MM.1S (cell line): ENCODE results near the gene OR4E2.

Experiments used
- DNase-seq: peaks from one replicate; pipeline ENCODE4 v3.0.0-alpha.2; 2015
- H2AFZ ChIP-seq: fragments of 300-600 bp; sonication (generic); 2 replicates; pipeline ENCODE4 v1.6.0; 2016; ENCODE audit warnings: antibody characterized with exemption, low read length
- H3F3A ChIP-seq: fragments of 300-600 bp; sonication (generic); 2 replicates; pipeline ENCODE4 v1.6.1; 2016; ENCODE audit warnings: mild to moderate bottlenecking, antibody characterized with exemption, low read length, moderate library complexity, mixed read lengths; ENCODE audit not compliant: insufficient read depth
- H3K27ac ChIP-seq: fragments of 300-600 bp; sonication (generic); 2 replicates; pipeline ENCODE4 v1.5.1; 2016; ENCODE audit warnings: mild to moderate bottlenecking, low read length
- H3K27me3 ChIP-seq: fragments of 300-600 bp; sonication (generic); replicated peaks from 2 replicates; pipeline ENCODE4 v1.6.0; 2016; ENCODE audit warnings: low read length; ENCODE audit not compliant: insufficient read depth
- H3K36me3 ChIP-seq: fragments of 300-600 bp; sonication (generic); replicated peaks from 2 replicates; pipeline ENCODE4 v1.6.1; 2016; ENCODE audit warnings: mild to moderate bottlenecking, low read length, mixed read lengths; ENCODE audit not compliant: insufficient read depth
- H3K4me1 ChIP-seq: fragments of 300-600 bp; sonication (generic); 2 replicates; pipeline ENCODE4 v1.6.1; 2016; ENCODE audit warnings: low read length, mixed read lengths
- H3K4me2 ChIP-seq: fragments of 300-600 bp; sonication (generic); 2 replicates; pipeline ENCODE4 v1.6.0; 2016; ENCODE audit warnings: low read depth, low read length
- H3K4me3 ChIP-seq: fragments of 300-600 bp; sonication (generic); 2 replicates; pipeline ENCODE4 v1.5.1; 2016; ENCODE audit warnings: low read length, mixed read lengths
- H3K79me2 ChIP-seq: fragments of 300-600 bp; sonication (generic); 2 replicates; pipeline ENCODE4 v1.6.1; 2016; ENCODE audit warnings: mixed run types, low read length, mixed read lengths
- H3K9ac ChIP-seq: fragments of 300-600 bp; sonication (generic); 2 replicates; pipeline ENCODE4 v1.6.1; 2016; ENCODE audit warnings: low read length, mixed read lengths
- H3K9me2 ChIP-seq: fragments of 300-600 bp; sonication (generic); replicated peaks from 2 replicates; pipeline ENCODE4 v1.6.1; 2016; ENCODE audit warnings: mild to moderate bottlenecking, low read length, mixed read lengths; ENCODE audit not compliant: insufficient read depth
- H3K9me3 ChIP-seq: fragments of 300-600 bp; sonication (generic); replicated peaks from 2 replicates; pipeline ENCODE4 v1.6.1; 2016; ENCODE audit warnings: mild to moderate bottlenecking, low read length, mixed read lengths; ENCODE audit not compliant: insufficient read depth
- H4K20me1 ChIP-seq: fragments of 300-600 bp; sonication (generic); 2 replicates; pipeline ENCODE4 v1.6.1; 2016; ENCODE audit warnings: mild to moderate bottlenecking, low read length, moderate library complexity, mixed read lengths; ENCODE audit not compliant: insufficient read depth
- CTCF ChIP-seq: fragments of 300-600 bp; sonication (generic); IDR thresholded peaks from 2 replicates; pipeline ENCODE4 v1.5.1; 2016; ENCODE audit warnings: antibody characterized with exemption, low read length, mixed read lengths
- EZH2 ChIP-seq: fragments of 300-600 bp; sonication (generic); optimal IDR thresholded peaks from 2 replicates; pipeline ENCODE3; 2017; ENCODE audit warnings: low read depth, mild to moderate bottlenecking, antibody characterized with exemption, low read length, mixed read lengths
- EZH2phosphoT487 ChIP-seq: fragments of 300-600 bp; sonication (generic); IDR thresholded peaks from 2 replicates; pipeline ENCODE4 v1.6.1; 2018; ENCODE audit warnings: antibody characterized with exemption, low read length

Gene OR4E2

GRCh38 chr14:21652209-21652808 is 1.3 kb upstream of the OR4E2 start:
- Histone ChIP-seq H3K36me3 (no peaks in the 10 kb centered on the region), H3K4me2 (no peak overlapping the region)
- no peak for TF ChIP-seq EZH2
- TF ChIP-seq EZH2phosphoT487: no peak
- no peak for TF ChIP-seq CTCF

GRCh38 chr14:21654215-21654614 is 580 bp downstream of the OR4E2 start:
- H3K4me3 ChIP-seq: no peak overlapping the region
- H4K20me1 ChIP-seq: no peaks in the 10 kb centered on the region
- H3F3A ChIP-seq: no peaks in the 10 kb centered on the region
- no peak overlapping the region for H3K9ac ChIP-seq
- no peak overlapping the region for H3K27ac ChIP-seq
- no peaks in the 10 kb centered on the region for H3K27me3 ChIP-seq
- no peak for TF ChIP-seq CTCF
- no peak for TF ChIP-seq EZH2phosphoT487
- no peak for TF ChIP-seq EZH2
- DNase-seq: no peak
- H3K9me2 ChIP-seq: no peaks in the 10 kb centered on the region
- H2AFZ ChIP-seq: no peak overlapping the region
- H3K4me2 ChIP-seq: no peak overlapping the region
- no peaks in the 10 kb centered on the region for H3K36me3 ChIP-seq
- no peaks in the 10 kb centered on the region for H3K4me1 ChIP-seq
- no peaks in the 10 kb centered on the region for H3K9me3 ChIP-seq
- H3K79me2 ChIP-seq: no peaks in the 10 kb centered on the region

More at GRCh38 chr14:21652209-21652808, 1.3 kb upstream of the OR4E2 start:
- Histone ChIP-seq H3K9ac (no peak overlapping the region), H3K79me2 (no peaks in the 10 kb centered on the region), H3K9me2 (no peaks in the 10 kb centered on the region), H3K4me3 (no peak overlapping the region), H3F3A (no peaks in the 10 kb centered on the region), H3K27me3 (no peaks in the 10 kb centered on the region), H3K9me3 (no peaks in the 10 kb centered on the region), H3K4me1 (no peaks in the 10 kb centered on the region), H4K20me1 (no peaks in the 10 kb centered on the region), H2AFZ (no peak overlapping the region), H3K27ac (no peak overlapping the region)
- no peak for DNase-seq

- no peaks in the 10 kb centered on the region for H3K9me3 ChIP-seq
These were observed 3.3 kb downstream of the OR4E2 start for GRCh38 chr14:21656980-21657379.

More at GRCh38 chr14:21656980-21657379, 3.3 kb downstream of the OR4E2 start:
- Histone ChIP-seq H3K9ac (no peak overlapping the region), H2AFZ (no peak overlapping the region), H3F3A (no peaks in the 10 kb centered on the region), H3K9me2 (no peaks in the 10 kb centered on the region), H3K4me1 (no peaks in the 10 kb centered on the region), H3K4me3 (no peak overlapping the region), H4K20me1 (no peaks in the 10 kb centered on the region), H3K36me3 (no peaks in the 10 kb centered on the region), H3K79me2 (no peaks in the 10 kb centered on the region), H3K4me2 (no peak overlapping the region), H3K27me3 (no peaks in the 10 kb centered on the region), H3K27ac (no peak overlapping the region)
- TF ChIP-seq EZH2phosphoT487: no peak
- TF ChIP-seq EZH2: no peak
- TF ChIP-seq CTCF: no peak
- no peak for DNase-seq
